GM12878 (cell line): ENCODE measurements around the gene PIEZO2. TPM values are rescaled to one million over a fixed set of nuclear protein-coding genes. Genes with fewer than 3 reads are reported as not detected.

Experiments used
- JUND ChIP-seq: IDR thresholded peaks from 2 replicates; pipeline ENCODE4 v1.6.1; 2012; ENCODE audit warnings: low read depth, mild to moderate bottlenecking, low read length, improper control_type of control experiment, moderate library complexity
- LARP7 ChIP-seq: fragments of 450-650 bp; IDR thresholded peaks from 2 replicates; pipeline ENCODE4 v1.6.1; 2017; ENCODE audit warnings: mild to moderate bottlenecking
- PAX8 ChIP-seq: fragments of 450-650 bp; IDR thresholded peaks from 2 replicates; pipeline ENCODE4 v1.6.1; 2017; ENCODE audit warnings: mild to moderate bottlenecking, moderate library complexity
- SP1 ChIP-seq: IDR thresholded peaks from one replicate; pipeline ENCODE4 v1.6.1; 2011; ENCODE audit warnings: low read depth, low read length
- SPI1 ChIP-seq: IDR thresholded peaks from 2 replicates; pipeline ENCODE4 v1.6.1; 2011; ENCODE audit warnings: low read depth, mild to moderate bottlenecking, low read length, moderate library complexity, borderline replicate concordance; ENCODE audit not compliant: insufficient read depth
- ZBED1 ChIP-seq: IDR thresholded peaks from 2 replicates; pipeline ENCODE4 v1.6.1; 2016; ENCODE audit warnings: borderline replicate concordance
- polyA plus RNA-seq, 11 experiments: library from polyadenylated mRNA; depleted of rRNA in 4 of 11; unstranded in 6 of 11; stranded (reverse) in 5 of 11; fragments of >200 nt; fragmentation: Nextera tagmentation in 4 of 11; fragmentation: Illumina TruSeq in 1 of 11; extraction: Ambion mirVana in 4 of 11; extraction: Trizol in 1 of 11; gene quantifications; 1 replicate in 1 of 11; 2 replicates in 10 of 11; pipeline versions ENCODE4 v1.2.1 to v1.2.3, GENCODE V29; 2011 to 2016; ENCODE audit warnings: inconsistent platforms in 2 of 11, missing spikeins in 2 of 11, low read depth in 1 of 11
- total RNA-seq, 4 experiments: library from RNA; depleted of rRNA in 3 of 4; stranded (reverse); fragments of >200 nt in 3 of 4; fragmentation: Illumina TruSeq in 1 of 4; extraction: Trizol in 1 of 4; gene quantifications; 2 replicates each; pipeline versions ENCODE4 v1.2.1 to v1.2.3, GENCODE V29; 2013 to 2021
- TF ChIP-seq, protein P1 (sequence below): fragments of 450-650 bp; formaldehyde crosslinking; IDR thresholded peaks from 2 replicates; pipeline ENCODE4 v1.4.0; 2020; ENCODE audit warnings: mild to moderate bottlenecking, moderate library complexity
- TF ChIP-seq, protein P2 (sequence below): fragments of 450-650 bp; IDR thresholded peaks from 2 replicates; pipeline ENCODE4 v1.6.1; 2017; ENCODE audit warnings: mild to moderate bottlenecking, moderate library complexity
- TF ChIP-seq, protein P3 (sequence below): fragments of 450-650 bp; IDR thresholded peaks from 2 replicates; pipeline ENCODE4 v1.6.1; 2016; ENCODE audit warnings: mild to moderate bottlenecking, moderate library complexity, borderline replicate concordance

The PIEZO2 gene
- total and polyA plus RNA-seq, 10 of the 15 experiments (the other 5 are each of a cell fraction or from before 2014, with no cell fraction given), result 6.7 to 42.3 (median 27.4) TPM

GRCh38 chr18:10841203-10841602, 308.2 kb downstream of the PIEZO2 start (continued):
- TF ChIP-seq, protein P1, sequence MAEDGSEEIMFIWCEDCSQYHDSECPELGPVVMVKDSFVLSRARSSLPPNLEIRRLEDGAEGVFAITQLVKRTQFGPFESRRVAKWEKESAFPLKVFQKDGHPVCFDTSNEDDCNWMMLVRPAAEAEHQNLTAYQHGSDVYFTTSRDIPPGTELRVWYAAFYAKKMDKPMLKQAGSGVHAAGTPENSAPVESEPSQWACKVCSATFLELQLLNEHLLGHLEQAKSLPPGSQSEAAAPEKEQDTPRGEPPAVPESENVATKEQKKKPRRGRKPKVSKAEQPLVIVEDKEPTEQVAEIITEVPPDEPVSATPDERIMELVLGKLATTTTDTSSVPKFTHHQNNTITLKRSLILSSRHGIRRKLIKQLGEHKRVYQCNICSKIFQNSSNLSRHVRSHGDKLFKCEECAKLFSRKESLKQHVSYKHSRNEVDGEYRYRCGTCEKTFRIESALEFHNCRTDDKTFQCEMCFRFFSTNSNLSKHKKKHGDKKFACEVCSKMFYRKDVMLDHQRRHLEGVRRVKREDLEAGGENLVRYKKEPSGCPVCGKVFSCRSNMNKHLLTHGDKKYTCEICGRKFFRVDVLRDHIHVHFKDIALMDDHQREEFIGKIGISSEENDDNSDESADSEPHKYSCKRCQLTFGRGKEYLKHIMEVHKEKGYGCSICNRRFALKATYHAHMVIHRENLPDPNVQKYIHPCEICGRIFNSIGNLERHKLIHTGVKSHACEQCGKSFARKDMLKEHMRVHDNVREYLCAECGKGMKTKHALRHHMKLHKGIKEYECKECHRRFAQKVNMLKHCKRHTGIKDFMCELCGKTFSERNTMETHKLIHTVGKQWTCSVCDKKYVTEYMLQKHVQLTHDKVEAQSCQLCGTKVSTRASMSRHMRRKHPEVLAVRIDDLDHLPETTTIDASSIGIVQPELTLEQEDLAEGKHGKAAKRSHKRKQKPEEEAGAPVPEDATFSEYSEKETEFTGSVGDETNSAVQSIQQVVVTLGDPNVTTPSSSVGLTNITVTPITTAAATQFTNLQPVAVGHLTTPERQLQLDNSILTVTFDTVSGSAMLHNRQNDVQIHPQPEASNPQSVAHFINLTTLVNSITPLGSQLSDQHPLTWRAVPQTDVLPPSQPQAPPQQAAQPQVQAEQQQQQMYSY (CRISPR knock-in tag), result no peak
- TF ChIP-seq SPI1 (no peak), SP1 (no peak), LARP7 (no peak), ZBED1 (no peak), PAX8 (no peak), JUND (no peak)
- TF ChIP-seq, protein P2, sequence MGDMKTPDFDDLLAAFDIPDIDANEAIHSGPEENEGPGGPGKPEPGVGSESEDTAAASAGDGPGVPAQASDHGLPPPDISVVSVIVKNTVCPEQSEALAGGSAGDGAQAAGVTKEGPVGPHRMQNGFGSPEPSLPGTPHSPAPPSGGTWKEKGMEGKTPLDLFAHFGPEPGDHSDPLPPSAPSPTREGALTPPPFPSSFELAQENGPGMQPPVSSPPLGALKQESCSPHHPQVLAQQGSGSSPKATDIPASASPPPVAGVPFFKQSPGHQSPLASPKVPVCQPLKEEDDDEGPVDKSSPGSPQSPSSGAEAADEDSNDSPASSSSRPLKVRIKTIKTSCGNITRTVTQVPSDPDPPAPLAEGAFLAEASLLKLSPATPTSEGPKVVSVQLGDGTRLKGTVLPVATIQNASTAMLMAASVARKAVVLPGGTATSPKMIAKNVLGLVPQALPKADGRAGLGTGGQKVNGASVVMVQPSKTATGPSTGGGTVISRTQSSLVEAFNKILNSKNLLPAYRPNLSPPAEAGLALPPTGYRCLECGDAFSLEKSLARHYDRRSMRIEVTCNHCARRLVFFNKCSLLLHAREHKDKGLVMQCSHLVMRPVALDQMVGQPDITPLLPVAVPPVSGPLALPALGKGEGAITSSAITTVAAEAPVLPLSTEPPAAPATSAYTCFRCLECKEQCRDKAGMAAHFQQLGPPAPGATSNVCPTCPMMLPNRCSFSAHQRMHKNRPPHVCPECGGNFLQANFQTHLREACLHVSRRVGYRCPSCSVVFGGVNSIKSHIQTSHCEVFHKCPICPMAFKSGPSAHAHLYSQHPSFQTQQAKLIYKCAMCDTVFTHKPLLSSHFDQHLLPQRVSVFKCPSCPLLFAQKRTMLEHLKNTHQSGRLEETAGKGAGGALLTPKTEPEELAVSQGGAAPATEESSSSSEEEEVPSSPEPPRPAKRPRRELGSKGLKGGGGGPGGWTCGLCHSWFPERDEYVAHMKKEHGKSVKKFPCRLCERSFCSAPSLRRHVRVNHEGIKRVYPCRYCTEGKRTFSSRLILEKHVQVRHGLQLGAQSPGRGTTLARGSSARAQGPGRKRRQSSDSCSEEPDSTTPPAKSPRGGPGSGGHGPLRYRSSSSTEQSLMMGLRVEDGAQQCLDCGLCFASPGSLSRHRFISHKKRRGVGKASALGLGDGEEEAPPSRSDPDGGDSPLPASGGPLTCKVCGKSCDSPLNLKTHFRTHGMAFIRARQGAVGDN, result no peak
- TF ChIP-seq, protein P3, sequence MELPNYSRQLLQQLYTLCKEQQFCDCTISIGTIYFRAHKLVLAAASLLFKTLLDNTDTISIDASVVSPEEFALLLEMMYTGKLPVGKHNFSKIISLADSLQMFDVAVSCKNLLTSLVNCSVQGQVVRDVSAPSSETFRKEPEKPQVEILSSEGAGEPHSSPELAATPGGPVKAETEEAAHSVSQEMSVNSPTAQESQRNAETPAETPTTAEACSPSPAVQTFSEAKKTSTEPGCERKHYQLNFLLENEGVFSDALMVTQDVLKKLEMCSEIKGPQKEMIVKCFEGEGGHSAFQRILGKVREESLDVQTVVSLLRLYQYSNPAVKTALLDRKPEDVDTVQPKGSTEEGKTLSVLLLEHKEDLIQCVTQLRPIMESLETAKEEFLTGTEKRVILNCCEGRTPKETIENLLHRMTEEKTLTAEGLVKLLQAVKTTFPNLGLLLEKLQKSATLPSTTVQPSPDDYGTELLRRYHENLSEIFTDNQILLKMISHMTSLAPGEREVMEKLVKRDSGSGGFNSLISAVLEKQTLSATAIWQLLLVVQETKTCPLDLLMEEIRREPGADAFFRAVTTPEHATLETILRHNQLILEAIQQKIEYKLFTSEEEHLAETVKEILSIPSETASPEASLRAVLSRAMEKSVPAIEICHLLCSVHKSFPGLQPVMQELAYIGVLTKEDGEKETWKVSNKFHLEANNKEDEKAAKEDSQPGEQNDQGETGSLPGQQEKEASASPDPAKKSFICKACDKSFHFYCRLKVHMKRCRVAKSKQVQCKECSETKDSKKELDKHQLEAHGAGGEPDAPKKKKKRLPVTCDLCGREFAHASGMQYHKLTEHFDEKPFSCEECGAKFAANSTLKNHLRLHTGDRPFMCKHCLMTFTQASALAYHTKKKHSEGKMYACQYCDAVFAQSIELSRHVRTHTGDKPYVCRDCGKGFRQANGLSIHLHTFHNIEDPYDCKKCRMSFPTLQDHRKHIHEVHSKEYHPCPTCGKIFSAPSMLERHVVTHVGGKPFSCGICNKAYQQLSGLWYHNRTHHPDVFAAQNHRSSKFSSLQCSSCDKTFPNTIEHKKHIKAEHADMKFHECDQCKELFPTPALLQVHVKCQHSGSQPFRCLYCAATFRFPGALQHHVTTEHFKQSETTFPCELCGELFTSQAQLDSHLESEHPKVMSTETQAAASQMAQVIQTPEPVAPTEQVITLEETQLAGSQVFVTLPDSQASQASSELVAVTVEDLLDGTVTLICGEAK, result no peak
- TF ChIP-seq, all 136 proteins: peak for 0
